ENCODE data around the gene TMC4. TPM values are rescaled to one million over a fixed set of nuclear protein-coding genes. Genes with fewer than 3 reads are reported as not detected.

TMC4 gene
- polyA plus RNA-seq, 1 of the 3 experiments (the other 2 are of a cell fraction) = 2.8 TPM

DNA sequence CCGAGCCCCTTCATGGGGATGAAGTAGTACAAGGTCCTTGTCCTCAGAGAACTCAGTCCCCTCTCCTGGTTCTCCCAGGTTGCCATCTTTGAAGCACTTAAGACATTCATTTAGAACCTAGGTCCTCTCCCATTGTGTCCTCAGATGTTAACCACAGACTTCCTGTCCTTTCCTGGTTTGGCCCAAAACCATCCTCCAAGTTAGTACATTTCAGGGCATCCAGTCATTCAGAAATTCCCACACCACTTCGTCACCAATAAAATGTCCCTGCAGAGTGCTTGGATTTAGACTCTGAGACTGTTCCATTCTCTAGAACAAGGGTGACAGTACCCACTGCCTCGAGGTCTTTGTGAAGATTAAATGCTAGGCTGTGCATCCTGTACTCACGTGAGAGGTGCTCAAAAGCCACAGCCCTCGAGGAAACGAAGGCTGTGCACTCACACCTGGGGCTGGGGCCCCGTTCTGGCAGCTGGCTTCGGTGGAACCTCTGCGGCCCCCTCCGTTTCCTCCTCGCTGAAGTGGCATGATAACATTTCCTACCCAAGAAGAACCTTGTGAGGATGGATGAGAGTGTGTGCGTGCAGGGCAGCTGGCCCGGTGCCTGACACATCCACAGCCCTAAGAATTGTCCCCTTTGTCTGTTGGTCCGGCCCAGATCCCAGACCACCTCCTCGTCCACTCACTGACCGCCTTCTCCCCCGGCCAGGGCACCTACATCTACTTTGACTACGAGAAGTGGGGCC is 18.2 kb downstream of the TMC4 start:
- Histone ChIP-seq H4K20me1 (ENCODE audit: insufficient read depth) (no peaks in the 10 kb centered on the region), H3K27me3 (ENCODE audit: insufficient read depth) (no peaks in the 10 kb centered on the region), H3K9me3 (no peaks in the 10 kb centered on the region), H3K36me3 (replicated peaks in 1 of 2; ENCODE audit: control insufficient read depth in 1 of 2, insufficient read depth in 2 of 2, low read length in 1 of 2) (peaks cover 37 to 67% of the 10 kb centered on the region in 2 experiments), H3K79me2 (ENCODE audit: insufficient read depth) (peaks cover 10% of the 10 kb centered on the region; the same call in 1 of the 2 replicates), H3K4me1 (ENCODE audit: control insufficient read depth in 1 of 2, insufficient read depth in 2 of 2, low read depth in 1 of 2, low read length in 1 of 2) (peaks cover 7 to 9% of the 10 kb centered on the region in 2 experiments; a peak in 2 of 4 replicates), H3K9me2 (no peaks in the 10 kb centered on the region), H3K4me2 (no peak overlapping the region), H3F3A (replicated peaks; ENCODE audit: insufficient read depth) (peaks cover 19% of the 10 kb centered on the region), H2AFZ (ENCODE audit: low read depth) (no peak overlapping the region), H3K4me3 (ENCODE audit: low read depth in 2 of 2, low read length in 1 of 2) (no peak overlapping the region), H3K9ac (no peak overlapping the region), H3K27ac (ENCODE audit: low read depth in 2 of 2, low read length in 1 of 2) (no peak overlapping the region)
- no peak for DNase-seq
- ChIA-PET CTCF (no interaction called here), POLR2A (interaction anchor here (0.9 kb wide), 1 partner anchor 13 kb away, joined by 3 read pairs; no protein-coding TSS in a partner anchor)
- no peak for TF ChIP-seq MXI1 (IDR thresholded peaks at IDR 0.05; ENCODE audit: low read depth, low read length)
- TF ChIP-seq FOXM1 (IDR thresholded peaks at IDR 0.05; ENCODE audit: low read depth) = no peak
- TF ChIP-seq POLR2AphosphoS5 (IDR thresholded peaks at IDR 0.05; ENCODE audit: low read depth, low read length) = no peak
- TF ChIP-seq RCOR1 (IDR thresholded peaks at IDR 0.05; ENCODE audit: low read length) = no peak
- no peak for TF ChIP-seq ELF1 (IDR thresholded peaks at IDR 0.05)
- no peak for TF ChIP-seq RAD21 (IDR thresholded peaks at IDR 0.05; ENCODE audit: low read length)
- TF ChIP-seq SMC3 (IDR thresholded peaks at IDR 0.05; ENCODE audit: low read depth, low read length) = no peak
- TF ChIP-seq RXRA (IDR thresholded peaks at IDR 0.05; ENCODE audit: borderline replicate concordance, low read depth) = no peak
- no peak for TF ChIP-seq FOXJ3 (CRISPR knock-in tag; IDR thresholded peaks at IDR 0.05)
- TF ChIP-seq, protein P1, sequence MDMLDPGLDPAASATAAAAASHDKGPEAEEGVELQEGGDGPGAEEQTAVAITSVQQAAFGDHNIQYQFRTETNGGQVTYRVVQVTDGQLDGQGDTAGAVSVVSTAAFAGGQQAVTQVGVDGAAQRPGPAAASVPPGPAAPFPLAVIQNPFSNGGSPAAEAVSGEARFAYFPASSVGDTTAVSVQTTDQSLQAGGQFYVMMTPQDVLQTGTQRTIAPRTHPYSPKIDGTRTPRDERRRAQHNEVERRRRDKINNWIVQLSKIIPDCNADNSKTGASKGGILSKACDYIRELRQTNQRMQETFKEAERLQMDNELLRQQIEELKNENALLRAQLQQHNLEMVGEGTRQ (IDR thresholded peaks at IDR 0.05; ENCODE audit: borderline replicate concordance, low read depth, low read length) = no peak
- TF ChIP-seq CHD2 (IDR thresholded peaks at IDR 0.05; ENCODE audit: low read length, partially characterized antibody) = no peak
- no peak for TF ChIP-seq NRF1 (IDR thresholded peaks at IDR 0.05; ENCODE audit: low read depth, low read length)
- TF ChIP-seq TCF12 (IDR thresholded peaks at IDR 0.05) = no peak
- WGBS (ENCODE audit: low lambda C conversion rate) = 87% methylated on average over 17 of the region's 18 CpGs

GRCh38 chr19:54153731-54154326 is 19.1 kb downstream of the TMC4 start:
- H3K36me3 ChIP-seq (replicated peaks in 1 of 2; ENCODE audit: control insufficient read depth in 1 of 2, insufficient read depth in 2 of 2, low read length in 1 of 2) = peaks cover 37 to 76% of the 10 kb centered on the region in 2 experiments
- no peak overlapping the region for H3K9ac ChIP-seq
- 100% methylated on average over 5 of the region's 10 CpGs for WGBS (ENCODE audit: low lambda C conversion rate)

More at GRCh38 chr19:54153731-54154326, 19.1 kb downstream of the TMC4 start:
- Histone ChIP-seq H2AFZ (ENCODE audit: low read depth) (no peak overlapping the region), H4K20me1 (ENCODE audit: insufficient read depth) (no peaks in the 10 kb centered on the region), H3K4me1 (ENCODE audit: control insufficient read depth in 1 of 2, insufficient read depth in 2 of 2, low read depth in 1 of 2, low read length in 1 of 2) (peaks cover 6 to 7% of the 10 kb centered on the region in 2 experiments; a peak in 2 of 4 replicates), H3K79me2 (ENCODE audit: insufficient read depth) (peaks cover 7% of the 10 kb centered on the region; the same call in 1 of the 2 replicates), H3K27me3 (ENCODE audit: insufficient read depth) (no peaks in the 10 kb centered on the region), H3K4me2 (no peak overlapping the region), H3K9me2 (no peaks in the 10 kb centered on the region), H3K9me3 (no peaks in the 10 kb centered on the region), H3K27ac (ENCODE audit: low read depth in 2 of 2, low read length in 1 of 2) (no peak overlapping the region), H3K4me3 (ENCODE audit: low read depth in 2 of 2, low read length in 1 of 2) (no peak overlapping the region), H3F3A (replicated peaks; ENCODE audit: insufficient read depth) (peaks cover 19% of the 10 kb centered on the region)
- ChIA-PET CTCF (no interaction called here), POLR2A (no interaction called here)
- TF ChIP-seq FOXM1 (IDR thresholded peaks at IDR 0.05; ENCODE audit: low read depth) (no peak), TCF12 (IDR thresholded peaks at IDR 0.05) (no peak), JUND (IDR thresholded peaks at IDR 0.05) (no peak), RXRA (IDR thresholded peaks at IDR 0.05; ENCODE audit: borderline replicate concordance, low read depth) (no peak), EP300 (IDR thresholded peaks at IDR 0.05; ENCODE audit: borderline replicate concordance in 1 of 2, low read depth in 1 of 2, low read length in 1 of 2) (no peak), YY1 (IDR thresholded peaks at IDR 0.05; ENCODE audit: low read depth) (no peak), RAD21 (IDR thresholded peaks at IDR 0.05; ENCODE audit: low read length) (no peak), GABPA (IDR thresholded peaks at IDR 0.05; ENCODE audit: low read depth) (no peak)
- TF ChIP-seq, protein P2, sequence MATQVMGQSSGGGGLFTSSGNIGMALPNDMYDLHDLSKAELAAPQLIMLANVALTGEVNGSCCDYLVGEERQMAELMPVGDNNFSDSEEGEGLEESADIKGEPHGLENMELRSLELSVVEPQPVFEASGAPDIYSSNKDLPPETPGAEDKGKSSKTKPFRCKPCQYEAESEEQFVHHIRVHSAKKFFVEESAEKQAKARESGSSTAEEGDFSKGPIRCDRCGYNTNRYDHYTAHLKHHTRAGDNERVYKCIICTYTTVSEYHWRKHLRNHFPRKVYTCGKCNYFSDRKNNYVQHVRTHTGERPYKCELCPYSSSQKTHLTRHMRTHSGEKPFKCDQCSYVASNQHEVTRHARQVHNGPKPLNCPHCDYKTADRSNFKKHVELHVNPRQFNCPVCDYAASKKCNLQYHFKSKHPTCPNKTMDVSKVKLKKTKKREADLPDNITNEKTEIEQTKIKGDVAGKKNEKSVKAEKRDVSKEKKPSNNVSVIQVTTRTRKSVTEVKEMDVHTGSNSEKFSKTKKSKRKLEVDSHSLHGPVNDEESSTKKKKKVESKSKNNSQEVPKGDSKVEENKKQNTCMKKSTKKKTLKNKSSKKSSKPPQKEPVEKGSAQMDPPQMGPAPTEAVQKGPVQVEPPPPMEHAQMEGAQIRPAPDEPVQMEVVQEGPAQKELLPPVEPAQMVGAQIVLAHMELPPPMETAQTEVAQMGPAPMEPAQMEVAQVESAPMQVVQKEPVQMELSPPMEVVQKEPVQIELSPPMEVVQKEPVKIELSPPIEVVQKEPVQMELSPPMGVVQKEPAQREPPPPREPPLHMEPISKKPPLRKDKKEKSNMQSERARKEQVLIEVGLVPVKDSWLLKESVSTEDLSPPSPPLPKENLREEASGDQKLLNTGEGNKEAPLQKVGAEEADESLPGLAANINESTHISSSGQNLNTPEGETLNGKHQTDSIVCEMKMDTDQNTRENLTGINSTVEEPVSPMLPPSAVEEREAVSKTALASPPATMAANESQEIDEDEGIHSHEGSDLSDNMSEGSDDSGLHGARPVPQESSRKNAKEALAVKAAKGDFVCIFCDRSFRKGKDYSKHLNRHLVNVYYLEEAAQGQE (IDR thresholded peaks at IDR 0.05; ENCODE audit: low read depth, low read length) = no peak
- TF ChIP-seq, protein P3, sequence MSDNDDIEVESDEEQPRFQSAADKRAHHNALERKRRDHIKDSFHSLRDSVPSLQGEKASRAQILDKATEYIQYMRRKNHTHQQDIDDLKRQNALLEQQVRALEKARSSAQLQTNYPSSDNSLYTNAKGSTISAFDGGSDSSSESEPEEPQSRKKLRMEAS (IDR thresholded peaks at IDR 0.05; ENCODE audit: low read depth) = no peak
- DNase-seq = no peak

All from SK-N-SH (cell line).